H9 (cell line): ENCODE measurements around the gene MMRN1. TPM values are rescaled to one million over a fixed set of nuclear protein-coding genes. Genes with fewer than 3 reads are reported as not detected.

ENCODE experiments used
- DNase-seq: peaks from one replicate; pipeline ENCODE4 v3.0.0-alpha.2; 2017
- H2AFZ ChIP-seq: one replicate; pipeline ENCODE4 v1.6.1; 2013; ENCODE audit warnings: mild to moderate bottlenecking, low read length, control low read depth, moderate library complexity
- H2AK5ac ChIP-seq: 2 replicates; pipeline ENCODE4 v1.6.1; 2013; ENCODE audit warnings: low read length, control low read depth, mixed read lengths; ENCODE audit not compliant: insufficient read length
- H2BK120ac ChIP-seq: one replicate; pipeline ENCODE4 v1.6.1; 2013; ENCODE audit warnings: low read depth, mild to moderate bottlenecking, low read length, control low read depth, inconsistent platforms; ENCODE audit not compliant: poor library complexity, severe bottlenecking
- H2BK12ac ChIP-seq: 2 replicates; pipeline ENCODE4 v1.6.1; 2013; ENCODE audit warnings: low read length, control low read depth, mixed read lengths, low read depth; ENCODE audit not compliant: insufficient read length
- H2BK15ac ChIP-seq: 2 replicates; pipeline ENCODE4 v1.6.1; 2013; ENCODE audit warnings: low read depth, low read length, control low read depth
- H2BK20ac ChIP-seq: one replicate; pipeline ENCODE4 v1.6.1; 2013; ENCODE audit warnings: low read depth, mild to moderate bottlenecking, low read length, control low read depth, inconsistent platforms; ENCODE audit not compliant: poor library complexity, severe bottlenecking
- H2BK5ac ChIP-seq: 2 replicates; pipeline ENCODE4 v1.6.1; 2013; ENCODE audit warnings: low read length, control low read depth, mixed read lengths; ENCODE audit not compliant: insufficient read length
- H3K14ac ChIP-seq: 2 replicates; pipeline ENCODE4 v1.6.1; 2013; ENCODE audit warnings: low read length, control low read depth; ENCODE audit not compliant: insufficient read depth
- H3K18ac ChIP-seq: 2 replicates; pipeline ENCODE4 v1.6.1; 2013; ENCODE audit warnings: low read depth, mild to moderate bottlenecking, mixed read lengths, low read length, control low read depth; ENCODE audit not compliant: insufficient read length
- H3K23ac ChIP-seq: 2 replicates; pipeline ENCODE4 v1.6.1; 2013; ENCODE audit warnings: low read length, control low read depth, mixed read lengths, low read depth; ENCODE audit not compliant: insufficient read length
- H3K23me2 ChIP-seq: 2 replicates; pipeline ENCODE4 v1.6.1; 2013; ENCODE audit warnings: low read depth, mild to moderate bottlenecking, mixed read lengths, low read length, control low read depth; ENCODE audit not compliant: insufficient read length, poor library complexity, severe bottlenecking
- H3K27ac ChIP-seq: 2 replicates; pipeline ENCODE4 v1.5.1; 2013; ENCODE audit warnings: low read length, control low read depth, mixed read lengths, low read depth; ENCODE audit not compliant: insufficient read length
- H3K27me3 ChIP-seq: 2 replicates; pipeline ENCODE4 v1.6.1; 2013; ENCODE audit warnings: low read length, control low read depth, inconsistent platforms; ENCODE audit not compliant: insufficient read depth
- H3K4ac ChIP-seq: 2 replicates; pipeline ENCODE4 v1.6.1; 2013; ENCODE audit warnings: low read depth, mild to moderate bottlenecking, control low read depth, inconsistent platforms, low read length, moderate library complexity
- H3K4me1 ChIP-seq: 2 replicates; pipeline ENCODE4 v1.6.1; 2013; ENCODE audit warnings: low read length, control low read depth, inconsistent platforms; ENCODE audit not compliant: insufficient read depth
- H3K4me2 ChIP-seq: 2 replicates; pipeline ENCODE4 v1.6.1; 2013; ENCODE audit warnings: low read length, control low read depth, mixed read lengths; ENCODE audit not compliant: insufficient read length, insufficient read depth
- H3K56ac ChIP-seq: 2 replicates; pipeline ENCODE4 v1.6.1; 2013; ENCODE audit warnings: low read depth, mild to moderate bottlenecking, mixed read lengths, low read length, control low read depth; ENCODE audit not compliant: insufficient read length
- H3K79me1 ChIP-seq: 2 replicates; pipeline ENCODE4 v1.6.1; 2013; ENCODE audit warnings: low read depth, mild to moderate bottlenecking, moderate library complexity, low read length, control low read depth, inconsistent platforms; ENCODE audit not compliant: insufficient read depth, poor library complexity, severe bottlenecking
- H3K79me2 ChIP-seq: 2 replicates; pipeline ENCODE4 v1.6.1; 2013; ENCODE audit warnings: low read length, control low read depth, inconsistent platforms; ENCODE audit not compliant: insufficient read depth
- H3K9ac ChIP-seq: 2 replicates; pipeline ENCODE4 v1.6.1; 2013; ENCODE audit warnings: low read length, control low read depth, mixed read lengths; ENCODE audit not compliant: insufficient read length; ENCODE audit errors: extremely low read depth
- H3K9me3 ChIP-seq: one replicate; pipeline ENCODE4 v1.6.1; 2013; ENCODE audit warnings: low read depth, low read length, inconsistent platforms; ENCODE audit not compliant: control insufficient read depth
- H3T11ph ChIP-seq: one replicate; pipeline ENCODE4 v1.6.1; 2013; ENCODE audit warnings: mild to moderate bottlenecking, low read length, control low read depth, inconsistent platforms
- H4K20me1 ChIP-seq: one replicate; pipeline ENCODE4 v1.6.1; 2013; ENCODE audit not compliant: control insufficient read depth, insufficient read length, insufficient read depth
- H4K5ac ChIP-seq: 2 replicates; pipeline ENCODE4 v1.6.1; 2013; ENCODE audit warnings: low read depth, mild to moderate bottlenecking, mixed read lengths, low read length, control low read depth; ENCODE audit not compliant: insufficient read length
- H4K8ac ChIP-seq: replicated peaks from 2 replicates; pipeline ENCODE4 v1.6.1; 2013; ENCODE audit warnings: low read length, control low read depth, mixed read lengths, low read depth; ENCODE audit not compliant: insufficient read length
- H4K91ac ChIP-seq: 2 replicates; pipeline ENCODE4 v1.6.1; 2013; ENCODE audit warnings: low read depth, mild to moderate bottlenecking, moderate library complexity, mixed read lengths, low read length, control low read depth; ENCODE audit not compliant: insufficient read length
- H3K27ac Mint-ChIP-seq, 3 experiments: 2 replicates in 2 of 3; 3 replicates in 1 of 3; pipeline ENCODE4 v1.8.0; 2020 to 2021; ENCODE audit warnings: mixed read lengths in 3 of 3, mild to moderate bottlenecking in 1 of 3, moderate library complexity in 1 of 3
- H3K27me3 Mint-ChIP-seq: 2 replicates; pipeline ENCODE4 v1.8.0; 2021; ENCODE audit warnings: low read depth, mild to moderate bottlenecking, moderate library complexity, mixed read lengths
- H3K36me3 Mint-ChIP-seq, 3 experiments: 2 replicates in 2 of 3; 3 replicates in 1 of 3; pipeline ENCODE4 v1.8.0; 2020 to 2021; ENCODE audit warnings: low read depth in 3 of 3, mixed read lengths in 3 of 3; ENCODE audit not compliant: insufficient read depth in 1 of 3
- H3K4me1 Mint-ChIP-seq, 2 experiments: 2 replicates each; pipeline ENCODE4 v1.8.0; 2020; ENCODE audit warnings: mixed read lengths in 2 of 2
- H3K4me3 Mint-ChIP-seq, 2 experiments: 2 replicates in 1 of 2; 3 replicates in 1 of 2; pipeline ENCODE4 v1.8.0; 2020 to 2021; ENCODE audit warnings: mild to moderate bottlenecking in 2 of 2, mixed read lengths in 2 of 2, moderate library complexity in 1 of 2
- H3K9me3 Mint-ChIP-seq, 2 experiments: 2 replicates in 1 of 2; 3 replicates in 1 of 2; pipeline ENCODE4 v1.8.0; 2020; ENCODE audit warnings: mild to moderate bottlenecking in 2 of 2, mixed read lengths in 2 of 2, moderate library complexity in 1 of 2
- CTCF ChIP-seq: fragments of 200-600 bp; sonication (generic); conservative IDR thresholded peaks from 3 replicates; pipeline ENCODE4 v1.8.0; 2021; ENCODE audit warnings: antibody characterized with exemption, mild to moderate bottlenecking
- total RNA-seq: library from RNA; stranded (reverse); gene quantifications from 2 replicates; pipeline ENCODE4 v1.2.1, GENCODE V29; 2021

The MMRN1 gene
- total RNA-seq, 1 experiment from 2014 or later: not detected

- Histone ChIP-seq H2BK20ac (no peak overlapping the region), H2AFZ (no peak overlapping the region), H3K9me3 (no peaks in the 10 kb centered on the region), H4K91ac (no peak overlapping the region), H3K23ac (no peak overlapping the region), H3K27me3 (no peaks in the 10 kb centered on the region), H3K18ac (no peak overlapping the region), H3K79me2 (no peaks in the 10 kb centered on the region), H3K4me1 (no peaks in the 10 kb centered on the region), H3K4ac (no peak overlapping the region), H3K79me1 (no peaks in the 10 kb centered on the region), H2BK5ac (no peak overlapping the region), H3K23me2 (no peaks in the 10 kb centered on the region), H4K8ac (no peak overlapping the region), H2BK120ac (no peak overlapping the region), H2BK15ac (no peak overlapping the region), H2AK5ac (no peak overlapping the region), H4K20me1 (no peaks in the 10 kb centered on the region), H2BK12ac (no peak overlapping the region), H3K56ac (no peak overlapping the region), H3K27ac (no peak overlapping the region), H3K9ac (no peak overlapping the region), H4K5ac (no peak overlapping the region), H3K14ac (no peak overlapping the region), H3T11ph (no peak overlapping the region), H3K4me2 (no peak overlapping the region)
- Mint-ChIP-seq H3K27me3 (no peaks in the 10 kb centered on the region; the same call in 1 of the 2 replicates), H3K27ac (no peak overlapping the region), H3K4me1 (no peaks in the 10 kb centered on the region), H3K36me3 (no peaks in the 10 kb centered on the region), H3K4me3 (no peak overlapping the region), H3K9me3 (no peaks in the 10 kb centered on the region)
- no peak for TF ChIP-seq CTCF
- DNase-seq: no peak
Observed at GRCh38 chr4:89899152-89899551, 4.5 kb downstream of the MMRN1 start.
